Measurements from ENCODE around the gene USP25. TPM values are rescaled to one million over a fixed set of nuclear protein-coding genes. Genes with fewer than 3 reads are reported as not detected.

Gene USP25
- total RNA-seq, 1 donor from 2014 or later = 29.2 TPM

GRCh38 chr21:15748586-15748985, 18.8 kb downstream of the USP25 start:
- Histone ChIP-seq H3K36me3 (no peaks in the 10 kb centered on the region), H3K27me3 (no peaks in the 10 kb centered on the region)
- TF ChIP-seq CTCF (IDR thresholded peaks at IDR 0.05) = no peak

GRCh38 chr21:15749082-15749860, 19.5 kb downstream of the USP25 start:
- no peak for TF ChIP-seq CTCF (IDR thresholded peaks at IDR 0.05)
- Histone ChIP-seq H3K27me3 (no peaks in the 10 kb centered on the region), H3K4me1 (peaks cover 0 to 14% of the 10 kb centered on the region in 2 donors), H3K36me3 (no peaks in the 10 kb centered on the region), H3K4me3 (no peak overlapping the region), H3K9me3 (no peaks in the 10 kb centered on the region), H3K27ac (no peak overlapping the region)
- intact Hi-C loops (cut with DNase I) = no loop called here
- no peak for DNase-seq (ENCODE audit: low spot score in 2 of 2)

More at GRCh38 chr21:15748586-15748985, 18.8 kb downstream of the USP25 start:
- Histone ChIP-seq H3K4me1 (peaks cover 0 to 10% of the 10 kb centered on the region in 2 donors), H3K4me3 (no peak overlapping the region), H3K27ac (no peak overlapping the region), H3K9me3 (no peaks in the 10 kb centered on the region)
- intact Hi-C loops (cut with DNase I) = no loop called here
- no peak for DNase-seq (ENCODE audit: low spot score in 2 of 2)

GRCh38 chr21:15749861-15750159, 20.0 kb downstream of the USP25 start:
- Histone ChIP-seq H3K4me1 (peaks cover 0 to 14% of the 10 kb centered on the region in 2 donors), H3K9me3 (no peaks in the 10 kb centered on the region), H3K36me3 (no peaks in the 10 kb centered on the region), H3K27me3 (no peaks in the 10 kb centered on the region), H3K4me3 (no peak overlapping the region), H3K27ac (no peak overlapping the region)
- no peak for DNase-seq (ENCODE audit: low spot score in 2 of 2)
- TF ChIP-seq CTCF (IDR thresholded peaks at IDR 0.05) = no peak
- intact Hi-C loops (cut with DNase I) = no loop called here

- no peak overlapping the region for H3K4me3 ChIP-seq
- H3K4me1 ChIP-seq = peaks cover 0 to 14% of the 10 kb centered on the region in 2 donors
- H3K9me3 ChIP-seq = no peaks in the 10 kb centered on the region
- H3K27ac ChIP-seq = no peak overlapping the region
- no peak for DNase-seq (ENCODE audit: low spot score in 2 of 2)
- TF ChIP-seq CTCF (IDR thresholded peaks at IDR 0.05) = no peak
- no peaks in the 10 kb centered on the region for H3K27me3 ChIP-seq
- H3K36me3 ChIP-seq = no peaks in the 10 kb centered on the region
- intact Hi-C loops (cut with DNase I) = no loop called here
Observed at GRCh38 chr21:15751037-15751436, 21.3 kb downstream of the USP25 start.

GRCh38 chr21:15751546-15751945, 21.8 kb downstream of the USP25 start:
- no peak for TF ChIP-seq CTCF (IDR thresholded peaks at IDR 0.05)
- intact Hi-C loops (cut with DNase I) = no loop called here
- DNase-seq (ENCODE audit: low spot score in 2 of 2) = no peak
- Histone ChIP-seq H3K4me1 (peaks cover 0 to 14% of the 10 kb centered on the region in 2 donors), H3K9me3 (no peaks in the 10 kb centered on the region), H3K36me3 (no peaks in the 10 kb centered on the region), H3K27me3 (no peaks in the 10 kb centered on the region), H3K4me3 (no peak overlapping the region), H3K27ac (no peak overlapping the region)

Measured in ascending aorta (tissue), 2 donors.